Measurements from ENCODE around the gene NOS1AP.

Gene NOS1AP

DNA sequence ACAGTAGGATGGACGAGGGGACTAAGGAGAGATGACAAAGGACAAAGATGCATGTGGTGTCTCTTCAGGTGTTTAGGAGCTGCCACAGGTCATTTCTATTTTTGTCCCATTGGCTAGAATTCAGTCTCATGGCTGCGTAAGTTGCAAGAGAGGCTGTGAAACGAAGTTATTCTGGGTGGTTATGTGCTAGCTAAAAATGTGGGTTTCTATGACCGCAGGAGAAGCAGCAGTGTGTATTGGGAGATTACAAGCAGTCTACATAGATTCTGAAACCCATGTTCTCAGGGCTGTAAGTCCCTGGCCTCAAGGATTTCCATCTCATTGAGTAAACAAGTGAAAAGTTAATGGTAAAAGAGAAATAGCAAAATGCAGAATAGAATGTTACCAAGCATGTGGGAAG is 196.5 kb downstream of the NOS1AP start:
- DNase-seq, result no peak

DNA sequence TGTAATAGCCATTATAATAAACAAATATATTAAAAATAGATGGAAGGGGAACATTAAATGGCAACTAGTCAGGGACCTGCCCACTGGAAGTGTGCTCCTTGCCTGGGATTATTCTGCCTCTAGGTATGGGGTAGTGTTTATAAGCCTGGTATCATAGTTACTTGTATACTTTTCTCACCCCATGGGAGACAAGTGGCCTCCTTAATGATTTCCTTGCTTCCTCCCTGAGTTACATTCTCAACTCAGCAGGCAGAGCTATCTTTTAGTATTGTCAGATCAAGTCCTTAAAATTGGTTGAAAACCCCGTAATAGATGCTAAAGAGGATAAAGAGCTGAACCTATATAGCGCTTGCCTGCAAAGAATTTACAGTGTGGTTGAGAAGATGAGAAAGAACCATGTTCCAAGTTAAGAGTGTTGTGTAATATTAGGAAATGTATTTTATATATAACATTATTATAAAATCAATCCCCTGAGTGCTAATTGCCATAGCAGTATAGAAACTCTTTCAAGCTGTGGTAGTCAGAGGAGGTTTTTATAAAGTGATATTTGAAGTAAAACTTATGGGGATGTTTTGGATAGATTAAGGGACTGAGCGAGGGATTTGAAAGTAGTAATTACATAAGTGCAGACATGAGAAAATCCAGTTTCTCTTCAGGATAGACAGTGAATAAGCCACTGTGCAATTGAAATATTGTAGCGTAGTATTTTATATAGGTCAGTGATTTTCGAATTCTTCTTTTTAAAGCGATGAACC is 200.7 kb downstream of the NOS1AP start:
- no peak for DNase-seq

DNA sequence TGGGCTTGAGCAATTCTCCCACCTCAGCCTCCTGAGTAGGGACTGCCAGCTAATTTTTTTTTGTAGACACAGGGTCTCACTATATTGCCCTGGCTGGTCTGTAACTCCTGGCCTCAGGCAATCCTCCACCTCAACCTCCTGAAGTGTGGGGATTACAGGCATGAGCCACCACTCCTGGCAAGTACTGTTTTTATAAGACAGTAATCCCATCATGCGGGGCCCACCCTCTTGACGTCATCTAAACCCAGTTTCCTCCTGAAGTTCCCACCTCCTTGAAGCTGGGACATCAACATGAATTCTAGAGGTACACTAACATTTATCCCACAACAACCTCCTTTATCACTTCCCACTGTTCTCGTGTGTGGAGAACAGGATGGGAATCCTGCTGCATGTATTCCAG is 202.5 kb downstream of the NOS1AP start:
- no peak for DNase-seq

DNA sequence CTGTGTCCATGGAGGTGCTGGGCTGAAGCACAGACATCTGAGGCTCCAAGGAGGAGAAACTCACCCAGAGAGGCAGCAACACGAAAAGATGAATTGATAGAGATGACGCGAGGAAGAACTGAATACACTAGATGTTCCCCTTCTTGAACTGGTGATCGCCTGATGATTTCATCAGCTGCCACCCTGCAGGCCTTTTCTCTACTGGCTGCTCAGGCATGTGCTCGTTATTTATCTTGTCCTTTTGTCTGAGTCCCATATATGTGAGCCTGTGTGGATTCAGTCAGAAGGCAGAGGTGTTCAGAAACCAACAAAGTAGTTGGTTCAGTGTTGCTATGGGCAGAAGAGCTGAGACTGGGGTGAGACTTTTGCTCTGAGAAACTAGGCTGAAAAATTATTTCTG is 202.9 kb downstream of the NOS1AP start:
- DNase-seq, result no peak

DNA sequence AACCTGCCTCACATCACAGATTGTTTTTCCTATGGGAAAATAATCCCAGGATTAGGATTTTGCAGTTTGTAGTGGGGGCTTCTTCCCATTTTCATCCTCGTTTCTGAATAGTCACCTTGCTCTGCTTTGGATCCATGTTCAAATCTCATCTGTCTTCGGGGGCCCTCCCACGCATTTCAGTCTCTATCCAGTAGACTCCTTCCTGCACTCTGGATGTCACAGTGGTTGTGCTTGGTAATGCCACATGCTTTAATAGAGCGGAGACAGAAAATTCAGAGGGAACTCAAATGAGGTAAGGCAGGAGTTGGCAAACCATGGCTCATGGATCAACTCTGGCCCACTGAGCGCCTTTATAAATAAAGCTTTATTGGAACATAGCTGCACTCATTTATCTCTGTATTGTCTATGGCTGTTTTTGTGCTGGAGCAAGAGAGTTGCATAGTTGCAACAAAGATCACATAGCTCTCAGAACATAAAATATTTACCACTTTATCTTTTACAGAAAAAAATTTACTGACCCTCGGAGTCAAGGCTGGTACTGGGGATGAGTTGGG is 206.2 kb downstream of the NOS1AP start:
- no peak for DNase-seq

DNA sequence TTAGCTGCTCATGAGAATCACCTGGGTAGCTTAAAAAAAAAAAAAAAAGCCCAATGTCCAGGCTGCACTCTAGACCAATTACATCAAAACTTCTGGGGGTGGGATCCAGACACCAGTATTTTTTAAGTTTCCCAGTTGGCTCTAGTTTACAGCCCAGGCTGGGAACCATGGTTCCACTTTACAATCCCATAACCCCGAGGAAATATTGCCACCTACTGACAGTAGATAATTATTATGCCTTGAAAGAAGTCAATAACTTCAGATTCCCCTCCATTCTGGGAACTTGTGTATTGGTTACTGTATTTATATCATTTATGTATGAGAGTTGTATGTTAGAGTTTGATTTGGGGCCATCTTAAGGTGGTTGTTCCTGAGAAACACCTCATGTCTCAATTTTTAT is 207.0 kb downstream of the NOS1AP start:
- DNase-seq, result no peak

DNA sequence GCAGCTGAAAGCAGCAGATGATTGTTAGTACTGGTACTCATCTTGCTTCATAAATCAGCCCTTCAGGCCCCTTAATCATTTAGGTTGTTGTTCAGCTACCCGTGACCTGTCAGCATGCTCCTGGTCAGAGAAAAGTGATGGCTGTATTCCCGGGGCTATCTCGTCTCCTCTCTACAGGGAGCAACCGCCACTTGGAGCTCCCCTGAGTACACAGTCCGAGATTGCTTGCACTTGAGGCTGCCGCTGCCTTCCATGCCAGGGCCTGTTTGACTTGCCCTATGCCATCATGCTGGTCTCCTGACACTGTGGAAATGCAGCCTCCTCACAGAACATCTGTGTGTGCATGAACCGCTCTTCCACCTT is 209.6 kb downstream of the NOS1AP start:
- DNase-seq, result no peak

DNA sequence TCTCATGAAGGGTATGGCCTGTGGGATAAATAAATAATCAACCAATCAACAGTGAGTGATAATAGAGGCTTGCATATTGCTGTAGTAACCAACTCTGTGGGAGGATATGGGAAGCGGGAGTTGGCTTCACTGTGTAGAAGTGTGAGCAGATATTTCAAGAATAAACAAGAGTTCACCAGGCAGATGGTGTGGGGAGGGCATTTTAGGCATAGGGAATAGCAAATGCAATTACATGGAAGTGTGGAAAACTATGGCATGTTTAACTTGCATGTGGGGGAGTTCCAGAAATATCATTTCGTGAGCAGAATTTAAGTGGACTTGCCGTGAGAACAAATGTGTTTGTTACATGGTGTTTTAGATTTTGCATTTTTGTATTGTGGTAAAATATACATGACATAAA is 211.9 kb downstream of the NOS1AP start:
- DNase-seq, result no peak

DNA sequence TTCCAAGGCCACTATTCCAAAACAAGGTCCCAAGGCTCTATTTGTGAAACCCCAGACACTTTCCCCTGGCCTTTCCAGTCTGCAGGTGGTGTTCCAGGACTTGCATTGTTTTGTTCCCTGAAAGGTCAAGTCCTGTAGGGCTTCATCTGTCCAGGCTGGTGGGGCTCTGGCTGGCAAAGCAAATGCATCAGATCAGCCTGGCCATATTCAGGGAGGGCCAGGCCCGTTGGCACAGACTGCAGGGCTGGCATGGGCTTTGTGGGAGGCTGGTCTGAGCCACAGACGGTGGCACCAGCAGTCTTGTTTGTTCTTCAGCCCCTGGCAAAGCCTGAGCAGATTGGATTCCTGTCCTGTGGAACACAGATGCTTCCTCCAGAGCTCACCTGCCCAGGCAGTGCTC is 214.2 kb downstream of the NOS1AP start:
- no peak for DNase-seq

DNA sequence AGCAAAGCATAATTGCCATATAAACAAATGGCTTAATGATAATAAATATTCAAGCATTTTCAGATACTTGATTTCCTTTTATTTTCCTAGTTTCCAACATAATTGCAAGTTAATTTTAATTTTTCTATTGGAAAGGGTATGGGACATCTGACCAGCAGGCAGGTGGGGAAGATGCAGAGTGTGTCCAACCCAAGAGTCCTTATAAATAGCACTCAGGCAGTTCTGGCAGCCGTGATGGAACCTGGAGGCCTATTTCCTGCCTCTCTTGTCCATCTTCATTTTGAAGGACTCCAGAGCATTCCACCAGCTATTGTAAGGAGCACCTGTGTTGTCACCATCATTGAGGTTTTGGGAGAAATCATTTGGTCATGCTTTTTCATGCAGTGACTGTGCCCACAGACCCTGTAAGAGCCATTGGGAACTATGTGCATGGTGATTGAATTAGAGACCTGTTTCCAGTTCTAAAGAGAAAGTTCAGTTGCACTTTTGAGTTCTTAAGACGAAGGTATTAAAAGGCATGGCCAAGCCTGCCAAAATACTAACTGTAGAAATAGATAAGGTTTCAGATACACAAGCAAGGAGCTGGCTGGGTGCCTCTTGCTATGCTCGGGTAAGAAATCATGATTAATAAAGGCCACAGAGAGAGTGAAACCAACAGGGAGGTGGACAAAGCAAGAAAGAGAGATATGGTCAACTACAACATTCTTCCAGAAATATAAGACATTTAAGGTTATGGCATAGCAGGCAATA is 214.9 kb downstream of the NOS1AP start:
- no peak for DNase-seq

DNA sequence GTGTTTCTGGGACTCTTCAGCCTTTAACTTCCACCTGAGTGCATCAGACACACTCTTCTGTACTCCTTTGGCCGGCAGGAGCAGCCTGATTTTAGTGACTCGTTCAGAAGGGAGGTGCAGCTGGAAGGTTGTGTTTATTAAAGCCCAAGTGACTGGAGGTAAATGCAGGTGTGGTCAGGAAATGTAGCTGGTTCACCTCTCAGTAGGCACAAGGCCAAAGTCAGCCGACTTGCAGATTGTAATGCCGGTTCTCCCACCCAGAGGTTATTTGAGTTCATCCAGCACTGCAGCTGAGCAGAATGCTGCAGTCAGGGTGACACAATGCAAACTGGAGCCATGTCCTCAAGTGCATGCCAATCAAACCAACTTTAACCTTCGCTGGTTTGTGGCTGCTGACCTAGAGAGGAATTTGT is 215.7 kb downstream of the NOS1AP start:
- DNase-seq, result no peak

DNA sequence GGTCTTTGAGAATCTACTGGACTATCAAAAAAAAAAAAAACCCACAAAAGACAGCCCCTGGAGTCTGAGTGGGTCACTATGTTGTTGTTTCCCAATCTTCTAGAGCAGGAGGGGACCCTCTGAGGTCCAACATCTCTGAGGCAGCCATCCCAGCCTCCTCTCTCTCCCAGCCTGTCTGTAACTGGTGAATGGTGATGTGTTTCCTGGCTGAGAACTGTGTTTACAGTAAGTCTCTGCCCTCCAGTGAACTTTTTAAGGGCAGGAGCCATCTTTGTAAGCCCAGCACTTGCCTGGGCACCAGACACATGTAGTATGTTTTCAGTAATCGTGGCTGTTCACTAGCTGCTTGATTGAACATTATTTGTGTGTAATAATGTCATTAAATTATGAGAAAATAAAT is 221.5 kb downstream of the NOS1AP start:
- DNase-seq, result no peak

DNA sequence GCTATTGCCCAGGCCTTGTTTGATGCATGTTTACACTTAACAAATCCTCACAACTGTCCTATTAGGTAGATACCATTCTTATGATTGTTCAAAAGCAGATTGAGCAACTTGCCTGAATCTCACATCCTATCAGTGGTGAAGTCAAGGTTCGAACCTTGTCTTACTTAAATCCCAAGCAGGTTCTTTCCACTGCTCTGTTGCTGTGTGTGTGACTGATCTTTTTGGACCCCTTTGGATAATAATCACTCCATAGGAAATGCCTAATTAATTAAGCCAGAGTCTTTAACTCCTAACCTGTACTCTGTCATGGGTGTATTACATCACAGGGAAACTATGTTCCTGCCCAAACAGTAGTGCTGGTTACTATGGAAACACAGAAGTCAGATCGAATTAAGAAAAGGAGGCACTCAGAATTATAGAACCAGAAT is 222.9 kb downstream of the NOS1AP start:
- DNase-seq, result no peak

DNA sequence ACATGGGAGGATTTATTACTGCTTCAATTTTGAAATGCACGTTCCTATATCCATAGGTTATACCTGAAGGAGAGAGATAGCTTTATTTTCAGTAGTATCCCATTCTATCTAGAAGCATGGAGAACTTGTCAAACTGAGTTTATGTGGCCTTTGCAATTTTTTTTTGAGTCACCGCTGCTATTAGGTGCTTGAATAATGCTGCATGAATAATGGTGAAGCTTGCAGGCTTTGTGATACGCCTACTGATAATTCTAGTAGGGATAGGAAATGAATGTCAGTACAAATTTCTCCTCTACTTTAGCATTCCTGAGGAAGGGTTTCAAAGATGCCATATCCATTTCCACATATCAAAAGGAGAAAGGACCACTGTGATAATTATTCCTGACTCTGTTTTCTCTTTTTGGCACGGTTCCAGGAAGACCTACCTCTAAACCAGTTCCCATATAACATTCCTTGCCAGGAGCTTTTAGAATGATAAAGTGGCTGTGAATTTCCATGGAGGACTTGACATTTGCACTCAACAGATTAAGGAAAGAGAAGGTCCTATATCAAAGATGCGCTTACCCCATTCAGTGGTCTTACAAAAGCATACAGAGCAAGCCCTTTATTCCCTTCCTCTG is 223.7 kb downstream of the NOS1AP start:
- no peak for DNase-seq

DNA sequence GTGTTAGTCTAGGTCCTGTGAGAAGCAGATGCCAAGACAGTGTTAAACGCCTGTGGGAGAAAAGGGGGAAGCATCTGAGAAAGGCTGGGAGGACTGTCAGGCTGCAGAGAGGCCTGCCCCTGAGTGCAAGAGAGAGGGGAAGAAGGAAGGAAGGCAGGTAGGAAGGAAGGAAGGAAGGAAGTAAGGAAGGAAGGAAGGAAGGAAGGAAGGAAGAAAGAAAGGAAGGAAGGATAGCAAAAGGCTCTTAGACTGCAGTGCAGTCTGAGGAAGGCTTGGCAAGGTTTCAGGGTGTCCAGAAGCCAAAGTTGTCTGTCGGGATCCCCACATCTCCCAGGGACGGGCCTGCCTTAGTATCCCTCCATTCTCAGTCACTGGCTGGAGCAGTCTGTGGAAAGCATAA is 224.5 kb downstream of the NOS1AP start:
- no peak for DNase-seq

DNA sequence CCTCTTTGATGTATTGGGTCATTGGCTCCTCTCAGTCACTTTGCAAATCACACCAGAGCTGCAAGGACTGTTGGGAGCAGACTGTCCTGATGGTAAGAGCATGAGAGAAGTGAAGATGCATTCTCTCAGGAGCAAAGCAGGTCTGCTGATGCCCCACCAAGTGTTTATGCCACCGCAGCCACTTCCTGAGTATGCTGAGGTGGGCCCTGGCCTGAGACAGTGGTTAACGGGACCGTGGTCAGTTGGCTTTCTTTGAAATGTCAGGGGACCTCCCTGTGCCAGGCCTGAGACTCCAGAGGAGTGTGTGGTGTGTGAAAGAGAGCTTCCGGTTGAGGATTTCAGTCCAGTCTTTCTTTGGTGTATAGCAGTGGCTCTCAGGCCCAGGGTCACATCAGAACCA is 227.7 kb downstream of the NOS1AP start:
- no peak for DNase-seq

DNA sequence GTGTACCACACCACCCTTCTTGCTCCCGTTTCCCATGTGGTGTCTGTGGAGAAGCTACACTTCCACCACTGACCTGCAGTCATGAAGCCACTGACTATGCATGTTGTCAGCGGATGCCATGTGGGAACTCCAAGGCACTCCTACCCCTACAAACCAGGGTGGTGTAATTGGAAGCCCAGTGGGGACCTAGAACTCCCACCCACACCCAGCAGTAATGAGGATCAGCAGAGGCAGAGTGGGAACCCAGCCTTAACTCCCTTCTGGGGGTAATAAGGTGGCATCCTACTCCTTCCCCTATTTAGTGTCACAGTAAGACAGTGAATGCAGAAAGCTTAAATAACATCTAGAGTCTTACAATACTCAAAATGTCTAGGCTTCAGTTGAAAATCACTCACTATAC is 228.8 kb downstream of the NOS1AP start:
- DNase-seq, result no peak

DNA sequence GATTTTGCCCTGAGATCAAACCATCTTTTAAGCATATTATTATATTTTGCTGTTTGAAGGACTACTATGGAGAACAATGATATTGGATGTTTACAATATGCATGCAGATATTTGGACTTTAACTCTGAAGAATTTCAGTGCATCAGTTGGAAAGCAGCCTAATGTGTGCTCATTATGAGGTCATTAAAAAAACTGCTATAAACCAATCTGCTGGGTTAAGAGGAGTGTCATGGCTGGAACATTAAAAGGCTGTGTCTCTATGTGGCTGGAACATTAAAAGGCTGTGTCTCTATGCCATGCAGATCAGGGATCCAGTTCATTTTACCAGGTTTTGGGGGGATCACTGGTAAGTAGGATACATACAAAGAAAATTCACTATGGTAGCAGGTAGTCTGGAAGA is 229.5 kb downstream of the NOS1AP start:
- no peak for DNase-seq

DNA sequence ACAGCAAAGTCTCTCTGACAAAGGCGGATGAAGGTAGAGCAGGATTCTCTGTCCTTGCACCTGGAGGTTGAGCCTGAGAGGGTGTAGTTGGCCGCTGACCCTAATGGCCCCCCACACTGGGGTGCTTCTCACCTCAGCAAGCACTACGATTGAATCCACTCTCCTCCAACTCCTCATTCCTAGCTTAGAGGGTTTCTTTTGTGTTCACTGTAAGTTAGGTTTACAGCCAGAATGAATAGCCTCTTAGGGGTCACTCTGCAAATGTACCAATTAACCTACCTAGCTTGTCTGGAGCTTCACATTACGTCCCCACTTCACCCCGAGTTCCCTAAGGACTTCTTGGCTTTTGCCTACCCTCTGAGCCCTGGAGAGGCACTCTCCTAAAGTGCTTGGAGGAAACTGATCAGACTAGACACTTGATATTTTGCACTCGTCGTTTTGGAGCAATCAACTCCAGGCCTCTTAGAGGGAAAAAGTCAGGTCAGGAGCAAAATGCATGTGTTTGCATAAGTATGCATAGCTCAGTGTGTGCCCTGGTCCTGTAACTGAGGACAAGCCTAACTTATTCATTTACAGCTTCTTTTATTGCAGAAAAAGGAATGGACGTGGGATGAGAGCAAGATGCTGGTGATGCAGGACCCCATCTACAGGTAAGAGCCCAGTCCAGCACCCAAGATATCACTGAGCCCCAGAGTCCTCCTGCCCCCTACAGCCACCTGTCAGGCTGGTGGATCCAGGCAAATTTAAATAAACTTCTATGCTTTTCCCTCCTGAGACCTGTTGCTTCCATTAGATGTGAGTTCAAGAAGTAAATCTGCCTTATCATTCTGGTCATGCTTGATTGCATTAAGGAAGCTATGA is 230.8 kb downstream of the NOS1AP start:
- DNase-seq, result no peak

DNA sequence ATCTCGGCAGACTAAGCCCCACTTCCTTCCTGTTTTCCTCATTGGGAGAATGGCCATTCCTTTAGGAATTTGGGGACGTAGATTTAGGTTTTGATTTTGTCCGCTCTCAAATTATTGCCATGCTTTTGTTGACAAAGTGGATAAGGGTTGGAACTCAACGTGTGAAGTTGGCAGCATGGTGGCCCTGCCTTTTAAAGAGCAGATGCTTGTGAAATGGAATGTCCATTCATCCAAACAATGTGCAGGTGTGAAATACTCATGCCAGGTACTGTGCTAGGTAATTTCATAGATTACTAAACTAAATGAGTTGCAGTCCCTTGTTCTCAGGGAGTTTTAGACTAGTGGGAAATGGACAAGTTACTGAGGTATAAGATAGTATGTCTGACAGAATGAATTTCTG is 232.2 kb downstream of the NOS1AP start:
- no peak for DNase-seq

DNA sequence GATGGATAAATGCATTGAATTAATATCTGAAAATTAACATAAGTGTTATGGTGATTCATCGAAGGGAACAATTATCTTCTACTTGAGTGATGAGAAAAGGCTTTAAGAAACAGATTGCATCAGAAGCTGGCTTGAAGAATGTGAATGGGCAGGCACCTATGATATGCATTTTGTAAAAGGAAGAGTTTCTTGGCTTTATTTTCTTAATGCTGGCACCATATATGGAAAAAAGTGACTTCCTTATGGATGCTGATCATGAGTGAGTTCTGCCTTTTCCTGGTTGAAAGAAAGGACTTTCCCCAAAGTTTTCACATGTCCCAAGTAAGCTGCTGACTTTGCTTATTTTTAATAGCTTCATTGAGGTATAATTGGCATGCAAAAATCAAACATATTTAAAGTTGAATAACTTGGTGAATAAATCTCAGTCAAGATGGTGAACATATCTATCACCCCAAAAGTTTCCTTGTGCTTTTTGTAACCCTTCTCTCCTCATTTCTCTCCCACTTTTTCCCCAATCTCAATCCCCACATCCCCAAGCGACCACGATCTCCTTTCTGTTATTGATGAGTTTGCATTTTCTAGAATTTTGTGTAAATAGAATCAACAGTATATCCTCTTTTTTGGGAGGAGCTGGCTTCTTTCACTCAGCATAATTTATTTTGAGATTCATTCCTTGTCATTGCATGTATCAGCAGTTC is 233.0 kb downstream of the NOS1AP start:
- DNase-seq, result no peak

DNA sequence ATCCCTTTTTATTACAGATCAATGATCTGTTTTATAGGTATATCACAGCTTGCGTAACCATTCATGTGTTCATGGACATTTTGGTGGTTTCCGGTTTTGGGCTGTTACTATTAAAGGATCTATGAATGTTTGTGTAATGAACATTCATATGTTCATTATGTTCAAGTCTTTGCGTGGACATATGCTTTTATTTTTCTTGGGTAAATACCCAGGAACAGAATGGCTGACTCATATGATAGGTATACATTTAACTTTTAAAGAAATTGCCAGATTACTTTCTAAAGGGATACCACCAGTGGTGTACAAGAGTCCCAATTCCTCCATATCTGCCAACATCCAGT is 233.5 kb downstream of the NOS1AP start:
- no peak for DNase-seq

All from stimulated activated CD4-positive, alpha-beta T cell treated with anti-CD3 and anti-CD28 coated beads, Interleukin-4, amount 100 ng/mL, for 4 hours (primary cell).